ENCODE measurements around the gene JAG2.

DNA sequence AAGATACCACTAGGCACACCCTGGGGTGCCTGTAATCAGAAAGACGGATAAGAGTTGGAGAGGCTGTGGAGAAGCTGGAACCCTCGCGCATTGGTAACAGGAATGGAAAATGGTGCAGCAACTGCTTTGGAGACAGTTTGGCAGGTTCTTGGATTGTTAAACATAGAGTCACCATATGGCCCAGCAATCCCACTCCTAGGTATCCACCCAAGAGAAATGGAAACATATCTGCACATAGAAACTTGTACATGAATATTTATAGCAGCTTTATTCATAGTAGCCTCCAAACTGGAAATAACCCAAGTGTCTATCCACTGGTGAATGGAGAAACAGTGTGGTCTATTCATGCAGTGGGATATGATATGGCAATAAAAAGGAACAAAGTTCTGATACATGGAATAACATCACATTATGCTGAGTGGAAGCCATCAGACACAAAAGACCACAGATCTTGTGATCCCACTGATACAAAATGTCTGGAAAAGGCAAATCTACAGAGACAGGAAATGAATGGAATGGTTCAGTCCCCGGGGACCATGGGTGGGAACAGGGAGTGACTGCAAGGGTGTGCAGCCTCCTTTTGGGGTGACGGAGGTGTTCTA lies 45.4 kb downstream of the JAG2 start:
- TF ChIP-seq CTCF (IDR thresholded peaks at IDR 0.05) (no peak), POLR2A (IDR thresholded peaks at IDR 0.05) (no peak)
